DOHH2 (cell line): ENCODE data around the gene GTF2A1.

Experiments
- CTCF ChIP-seq: fragments of 200-600 bp; sonication (generic); IDR thresholded peaks from one replicate; pipeline ENCODE4 v1.5.1; 2014; ENCODE audit warnings: antibody characterized with exemption, mild to moderate bottlenecking, low read depth, low read length; ENCODE audit not compliant: poor library complexity, severe bottlenecking
- EZH2phosphoT487 ChIP-seq: fragments of 200-600 bp; sonication (generic); IDR thresholded peaks from 2 replicates; pipeline ENCODE4 v1.6.1; 2017; ENCODE audit warnings: borderline replicate concordance, mild to moderate bottlenecking, antibody characterized with exemption, low read length, moderate library complexity, mixed read lengths

- TF ChIP-seq CTCF (no peak), EZH2phosphoT487 (no peak)
These were observed 88.3 kb downstream of the GTF2A1 start for GRCh38 chr14:81132468-81132867.
